22Rv1 (cell line): ENCODE results near the gene IL12B.

Experiments used
- H3K27ac ChIP-seq: fragments of 450-650 bp; 2 replicates; pipeline ENCODE4 v1.5.1; 2017
- ZFX ChIP-seq: fragments of 450-650 bp; IDR thresholded peaks from 2 replicates; pipeline ENCODE4 v1.6.1; 2017; ENCODE audit warnings: antibody characterized with exemption, borderline replicate concordance
- TF ChIP-seq, protein P1 (sequence below): fragments of 450-650 bp; IDR thresholded peaks from 2 replicates; pipeline ENCODE4 v1.5.1; 2017; ENCODE audit warnings: mild to moderate bottlenecking

IL12B gene

GRCh38 chr5:159317849-159318248 lies 12.4 kb downstream of the IL12B start:
- TF ChIP-seq, protein P1, sequence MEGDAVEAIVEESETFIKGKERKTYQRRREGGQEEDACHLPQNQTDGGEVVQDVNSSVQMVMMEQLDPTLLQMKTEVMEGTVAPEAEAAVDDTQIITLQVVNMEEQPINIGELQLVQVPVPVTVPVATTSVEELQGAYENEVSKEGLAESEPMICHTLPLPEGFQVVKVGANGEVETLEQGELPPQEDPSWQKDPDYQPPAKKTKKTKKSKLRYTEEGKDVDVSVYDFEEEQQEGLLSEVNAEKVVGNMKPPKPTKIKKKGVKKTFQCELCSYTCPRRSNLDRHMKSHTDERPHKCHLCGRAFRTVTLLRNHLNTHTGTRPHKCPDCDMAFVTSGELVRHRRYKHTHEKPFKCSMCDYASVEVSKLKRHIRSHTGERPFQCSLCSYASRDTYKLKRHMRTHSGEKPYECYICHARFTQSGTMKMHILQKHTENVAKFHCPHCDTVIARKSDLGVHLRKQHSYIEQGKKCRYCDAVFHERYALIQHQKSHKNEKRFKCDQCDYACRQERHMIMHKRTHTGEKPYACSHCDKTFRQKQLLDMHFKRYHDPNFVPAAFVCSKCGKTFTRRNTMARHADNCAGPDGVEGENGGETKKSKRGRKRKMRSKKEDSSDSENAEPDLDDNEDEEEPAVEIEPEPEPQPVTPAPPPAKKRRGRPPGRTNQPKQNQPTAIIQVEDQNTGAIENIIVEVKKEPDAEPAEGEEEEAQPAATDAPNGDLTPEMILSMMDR = no peak
- TF ChIP-seq ZFX = no peak
- no peak overlapping the region for H3K27ac ChIP-seq

- no peak overlapping the region for H3K27ac ChIP-seq
- no peak for TF ChIP-seq ZFX
- TF ChIP-seq, protein P1 = peak; percentile 70
Observed at GRCh38 chr5:159316519-159317383, 13.5 kb downstream of the IL12B start.

DNA sequence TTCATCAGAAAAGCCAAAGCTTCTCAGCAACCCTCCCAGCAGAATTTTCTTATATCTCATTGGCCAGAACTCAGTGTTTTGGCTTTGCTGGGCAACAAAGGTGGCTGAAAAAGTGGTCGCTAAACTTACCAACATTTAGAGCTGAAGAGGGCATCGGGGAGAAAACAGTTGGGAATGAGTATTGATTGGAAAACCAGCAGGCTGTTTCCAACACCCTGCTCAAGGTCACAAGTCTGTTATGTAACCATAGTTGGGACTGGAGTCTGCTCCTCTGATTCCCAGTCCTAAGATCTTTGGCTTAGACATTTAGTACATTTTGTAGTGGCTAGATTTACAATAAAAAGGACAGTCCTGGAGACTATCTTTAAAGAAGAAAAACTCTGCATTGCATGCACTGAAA lies 17.1 kb downstream of the IL12B start:
- no peak overlapping the region for H3K27ac ChIP-seq
- TF ChIP-seq, protein P1 = no peak
- TF ChIP-seq ZFX = no peak

DNA sequence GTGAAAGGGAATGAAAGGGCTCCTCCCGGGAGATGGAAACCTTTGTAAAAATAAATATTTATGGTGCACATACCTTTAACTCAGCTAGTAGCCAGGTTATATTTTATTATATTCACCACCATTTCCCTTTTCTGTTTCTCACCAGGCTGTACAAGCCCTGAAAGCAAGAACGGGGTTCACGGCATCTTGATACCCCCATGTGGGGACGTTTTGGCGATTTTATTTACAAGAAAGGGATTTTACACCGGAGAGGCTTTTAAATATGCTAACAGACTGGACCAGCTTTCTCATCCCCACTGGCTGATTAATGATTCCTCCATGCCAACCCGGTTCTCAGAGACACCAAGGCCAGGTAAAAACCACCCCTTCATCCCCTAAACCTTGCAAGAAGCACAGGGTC lies 19.2 kb downstream of the IL12B start:
- no peak for TF ChIP-seq ZFX
- TF ChIP-seq, protein P1 = no peak
- H3K27ac ChIP-seq = no peak overlapping the region

GRCh38 chr5:159310511-159310910 lies 19.8 kb downstream of the IL12B start:
- TF ChIP-seq, protein P1 = no peak
- no peak for TF ChIP-seq ZFX

DNA sequence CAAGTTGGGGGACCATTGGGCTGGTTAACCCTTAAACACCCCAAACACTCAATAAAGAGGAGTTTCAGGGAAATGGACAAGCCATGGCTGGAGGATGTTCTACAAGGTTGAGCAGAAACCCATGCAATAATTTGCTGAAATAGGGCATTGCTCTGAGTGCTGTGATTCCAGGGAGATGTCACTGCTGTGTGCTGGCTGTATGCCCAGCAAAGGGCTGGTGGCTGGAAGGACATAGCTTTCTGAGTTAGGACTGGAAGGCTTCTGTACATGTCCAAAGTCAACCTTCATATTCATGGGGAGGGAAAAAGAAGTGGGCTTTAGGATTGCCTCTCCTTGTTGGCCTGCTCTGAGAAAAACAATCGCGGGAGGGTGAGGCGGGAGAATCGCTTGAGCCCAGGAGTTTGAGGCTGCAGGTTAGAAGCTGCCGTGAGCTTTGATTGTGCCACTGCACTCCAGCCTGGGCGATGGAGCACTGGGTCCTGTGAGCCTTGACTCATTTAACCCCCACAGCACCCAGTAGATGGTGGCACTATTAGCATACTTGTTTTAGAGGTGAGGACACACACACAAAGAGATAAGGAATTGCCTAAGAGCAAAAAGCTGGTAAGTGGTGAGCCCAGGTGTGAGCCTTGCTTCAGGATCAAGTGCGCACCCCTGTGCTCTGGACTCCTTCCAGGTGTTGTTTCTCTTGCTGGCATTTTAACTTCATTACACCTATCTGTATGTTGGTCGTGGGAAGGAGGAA lies 20.4 kb downstream of the IL12B start:
- TF ChIP-seq ZFX = no peak
- TF ChIP-seq, protein P1 = no peak
- H3K27ac ChIP-seq = no peak overlapping the region

More at GRCh38 chr5:159310511-159310910, 19.8 kb downstream of the IL12B start:
- no peak overlapping the region for H3K27ac ChIP-seq
